Hematopoietic multipotent progenitor cell treated with erythropoietin and hydrocortisone succinate and interleukin-3 and kit ligand, for 8 days (in vitro differentiated cells): ENCODE results near the gene IL1RL1.
"Not testable (repeated sequence)": the region's sequence is repeated elsewhere in the genome, so short reads cannot be mapped to it uniquely, and the experiment has no call there.

Source experiments
- DNase-seq: peaks from one replicate; pipeline ENCODE4 v3.0.0-alpha.2; 2015

The IL1RL1 gene

GRCh38 chr2:102294802-102295489 is 16.4 kb upstream of the IL1RL1 start:
- DNase-seq: no peak

DNA sequence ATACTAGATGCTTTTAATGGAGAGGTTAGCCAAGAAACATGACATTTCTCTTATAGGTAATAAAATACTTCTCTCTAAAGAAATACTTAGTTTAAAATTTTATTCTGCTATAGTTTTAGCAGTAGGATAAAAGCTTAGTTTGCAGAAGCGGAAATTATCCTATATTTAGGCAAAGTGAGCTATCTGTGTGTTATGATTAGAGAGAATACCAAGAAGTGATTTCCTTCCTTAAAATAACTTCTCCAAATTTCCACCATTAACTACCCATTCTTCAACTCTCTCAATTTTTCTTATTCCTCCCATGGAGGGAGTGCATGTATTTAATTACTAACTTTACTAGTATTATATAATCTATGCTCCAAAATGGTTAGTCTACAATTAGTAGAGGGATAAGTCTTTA is 15.8 kb upstream of the IL1RL1 start:
- DNase-seq: no peak

DNA sequence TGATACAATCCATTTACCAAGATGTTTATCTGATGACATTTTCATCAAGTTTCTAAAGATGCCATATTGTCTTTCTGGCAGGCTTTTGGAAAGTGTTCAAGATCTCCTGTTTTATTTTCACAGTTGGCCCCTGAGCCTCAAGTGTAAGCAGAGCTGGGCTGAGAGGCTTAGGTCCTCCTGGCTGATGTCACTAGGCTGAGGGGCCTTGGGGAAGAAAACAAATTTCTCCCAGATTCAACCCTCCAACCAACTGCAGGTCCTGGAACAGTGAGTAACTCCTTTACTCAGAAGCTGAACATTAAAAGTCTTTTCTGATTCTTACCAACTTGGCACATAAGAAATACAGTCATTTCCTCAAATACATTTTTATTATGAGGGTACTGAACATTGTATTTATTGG is 14.9 kb upstream of the IL1RL1 start:
- no peak for DNase-seq

DNA sequence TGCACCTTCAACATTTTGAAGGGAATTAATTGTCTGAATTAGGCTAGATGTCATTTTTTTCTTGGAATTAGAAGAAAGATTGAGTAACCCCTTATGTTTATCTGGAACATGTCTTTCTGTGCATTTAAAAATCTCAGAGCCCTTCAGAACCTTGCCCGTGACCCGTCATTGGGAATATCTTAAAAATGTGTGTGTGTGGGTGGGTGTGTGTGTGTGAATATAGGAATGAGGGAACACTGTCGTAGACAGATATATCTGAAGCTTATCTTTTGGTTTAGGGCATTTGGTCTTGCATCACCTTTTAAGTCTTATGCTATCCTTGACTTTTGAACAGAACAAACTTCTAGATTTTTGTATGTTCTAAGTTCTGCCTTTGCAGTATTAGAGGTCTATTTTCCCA is 13.5 kb upstream of the IL1RL1 start:
- DNase-seq: no peak

DNA sequence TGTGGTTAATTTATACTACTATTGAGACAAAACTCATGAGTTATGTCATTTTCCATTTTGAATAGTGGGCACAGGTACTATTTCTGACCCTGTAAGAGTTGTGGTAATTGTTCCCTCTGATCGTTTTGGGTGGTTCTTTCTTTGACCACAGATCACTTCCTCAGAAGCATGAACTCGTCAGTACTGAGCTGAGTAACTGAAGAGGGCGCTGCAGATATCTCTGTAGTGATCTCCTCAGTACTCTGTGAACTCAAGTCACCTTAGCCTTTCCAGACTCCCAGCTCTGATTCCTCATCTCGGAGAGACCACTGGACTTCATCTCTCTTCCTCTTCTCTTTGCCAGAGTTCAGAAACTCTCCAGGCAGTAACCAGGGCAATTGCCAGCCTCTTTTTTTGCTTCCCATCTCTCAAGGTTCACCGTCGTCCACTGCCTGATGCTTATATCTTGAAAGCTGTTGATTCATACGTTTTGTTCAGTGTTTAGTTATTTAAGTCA is 9.4 kb upstream of the IL1RL1 start:
- DNase-seq: peak; percentile 53

DNA sequence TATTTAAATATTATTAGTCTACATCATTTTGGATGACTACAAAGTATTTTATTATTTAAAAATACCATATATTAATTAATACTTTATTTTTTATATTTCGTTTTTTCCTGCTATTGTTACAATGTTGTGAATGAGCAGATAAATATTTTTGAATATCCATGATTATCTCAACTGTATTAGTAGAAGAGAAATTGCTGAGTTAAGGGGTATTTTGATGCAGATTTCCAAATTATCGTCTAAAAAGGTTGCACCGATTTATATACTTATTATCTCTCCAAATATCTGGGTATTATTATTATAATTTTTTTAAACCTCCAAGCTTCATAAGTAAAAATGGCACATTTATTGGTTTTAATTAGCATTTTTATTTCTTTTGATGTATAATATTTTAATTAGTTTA is 8.9 kb upstream of the IL1RL1 start:
- DNase-seq: no peak

DNA sequence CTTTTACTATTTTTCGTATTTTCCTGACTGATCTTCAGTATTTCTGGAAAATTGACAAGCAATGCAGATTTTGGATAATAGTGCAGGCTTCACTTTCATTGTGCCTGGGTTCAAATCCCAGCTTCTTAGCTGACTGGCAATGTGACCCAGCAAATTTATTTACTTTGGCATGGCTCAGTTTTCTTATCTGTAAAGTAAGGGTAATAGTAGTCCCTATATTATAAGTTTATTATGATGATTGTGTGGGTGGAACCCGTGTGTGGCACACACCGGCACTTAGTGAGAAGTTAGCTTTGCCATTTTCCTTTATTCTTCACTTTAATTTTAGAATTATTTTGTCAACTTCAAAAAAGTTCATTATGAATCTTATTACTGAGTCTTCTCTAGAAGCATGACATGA is 7.8 kb upstream of the IL1RL1 start:
- DNase-seq: no peak

DNA sequence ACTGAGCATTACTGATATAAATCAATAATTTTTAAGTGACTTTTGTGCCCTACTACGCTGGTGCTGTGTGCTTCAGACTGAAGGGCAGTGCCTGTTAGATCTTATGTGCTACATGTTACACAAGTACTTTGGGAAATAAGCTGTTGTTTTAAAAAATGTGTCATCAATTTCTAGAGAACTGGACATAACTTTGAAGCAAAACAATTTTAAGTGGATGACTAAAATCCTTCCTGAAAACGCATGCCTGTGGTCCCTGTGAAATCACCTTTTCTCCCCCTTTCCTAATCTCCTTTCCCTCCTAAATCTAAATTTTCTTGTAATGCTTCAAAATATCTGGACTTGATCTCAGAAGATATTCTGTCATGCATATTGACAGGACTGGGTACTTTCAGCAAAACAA is 7.1 kb upstream of the IL1RL1 start:
- no peak for DNase-seq

- no peak for DNase-seq
Observed at GRCh38 chr2:102304711-102305611, 6.4 kb upstream of the IL1RL1 start.

DNA sequence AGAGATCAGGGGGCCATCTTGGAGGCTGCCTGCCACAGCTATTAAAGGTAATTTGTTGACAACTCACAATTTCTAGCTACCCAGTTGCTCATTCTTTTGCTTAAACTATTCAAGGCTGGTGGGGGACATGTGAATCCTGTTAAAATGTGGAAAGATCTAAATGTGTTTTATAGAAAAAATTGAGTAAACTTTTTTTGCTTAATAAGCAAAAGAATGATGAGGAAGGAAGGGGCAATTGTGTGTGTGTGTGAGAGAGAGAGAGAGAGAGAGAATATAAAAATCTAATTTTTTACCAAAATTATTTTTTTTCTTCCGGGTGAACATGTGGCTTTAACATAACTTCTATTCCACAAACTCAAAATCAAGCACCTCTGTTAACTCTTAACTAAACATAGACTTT is 5.2 kb upstream of the IL1RL1 start:
- no peak for DNase-seq

- no peak for DNase-seq
Observed at GRCh38 chr2:102313025-102313424, 1.7 kb downstream of the IL1RL1 start.

DNA sequence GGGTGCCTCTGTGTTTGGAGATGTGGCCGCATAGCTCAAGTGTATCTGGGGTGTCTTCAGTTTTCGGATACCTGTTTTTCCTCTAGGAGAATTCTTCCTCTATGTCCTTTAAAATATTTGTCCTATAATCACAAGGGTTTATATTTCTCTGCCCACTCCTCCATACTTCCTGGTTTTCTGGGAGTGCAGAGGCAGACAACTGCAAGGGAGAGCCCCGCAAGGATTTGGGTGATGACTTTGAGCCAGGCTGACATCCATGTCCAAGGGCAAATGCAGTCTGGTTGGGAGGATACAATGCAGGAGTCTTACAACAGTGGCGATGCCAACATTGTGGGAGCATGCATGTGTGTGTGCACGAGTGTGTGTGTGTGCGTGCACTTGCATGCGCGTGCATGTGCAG is 2.1 kb downstream of the IL1RL1 start:
- DNase-seq: no peak

- no peak for DNase-seq
Observed at GRCh38 chr2:102313950-102314349, 2.6 kb downstream of the IL1RL1 start.

DNA sequence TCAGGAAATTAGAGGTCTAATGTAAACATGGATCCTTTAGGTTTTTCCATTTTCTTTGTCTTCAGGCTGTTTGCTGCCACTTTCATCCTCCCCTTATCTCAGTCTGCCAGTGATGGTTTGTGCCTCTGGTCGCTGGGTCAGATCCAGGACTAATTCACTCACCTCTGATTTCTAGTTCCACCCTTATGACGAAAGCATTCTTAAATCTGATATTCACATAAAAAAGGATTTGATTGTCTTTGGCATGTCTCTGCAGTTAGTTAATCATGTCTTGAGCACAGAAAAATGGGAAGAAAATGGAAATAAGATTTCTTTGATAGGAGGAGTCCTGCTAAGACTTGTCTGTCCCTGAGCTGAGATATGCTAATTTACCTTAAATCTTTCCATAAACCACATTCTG is 4.6 kb downstream of the IL1RL1 start:
- DNase-seq: peak; percentile 59

DNA sequence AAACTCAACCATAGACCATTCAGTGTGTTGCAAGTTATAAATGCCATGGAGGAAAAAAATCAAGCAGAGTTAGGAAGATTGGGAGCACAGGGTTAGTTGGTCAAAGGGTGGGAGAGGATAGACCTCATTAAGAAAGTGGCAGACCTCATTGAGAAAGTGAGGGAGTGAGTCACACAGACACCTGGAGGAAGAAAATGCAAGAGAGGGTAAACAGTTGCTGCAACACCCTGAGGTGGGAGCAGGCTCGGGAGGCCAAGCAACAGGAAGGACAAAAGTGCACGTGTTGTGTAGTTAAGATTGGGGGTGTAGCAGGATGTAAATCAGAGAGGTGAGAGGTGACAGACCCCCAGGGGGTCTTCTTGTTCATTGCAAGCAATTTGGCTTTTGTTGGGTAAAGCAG is 6.4 kb downstream of the IL1RL1 start:
- DNase-seq: no peak

DNA sequence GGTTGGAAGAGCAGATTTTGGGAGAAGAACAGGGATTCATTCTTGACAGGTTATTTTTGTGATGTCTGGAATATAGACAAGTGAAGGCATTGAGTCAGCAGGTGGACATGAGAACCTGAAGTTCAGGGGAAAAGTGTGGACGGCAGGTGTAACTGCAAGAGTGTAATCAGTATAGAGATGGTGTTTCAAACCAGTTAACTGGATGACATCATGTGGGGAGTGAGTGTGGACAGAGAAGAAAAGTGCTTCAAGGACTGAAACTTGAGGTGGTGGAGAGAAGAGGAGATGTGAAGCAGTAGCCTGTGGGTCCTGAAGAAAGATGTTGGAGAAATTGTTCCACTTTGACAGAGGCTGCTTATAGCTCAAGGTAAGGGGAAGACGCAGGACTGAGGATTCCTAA is 7.1 kb downstream of the IL1RL1 start:
- DNase-seq: no peak

GRCh38 chr2:102321941-102322719 is 10.8 kb downstream of the IL1RL1 start:
- no peak for DNase-seq

DNA sequence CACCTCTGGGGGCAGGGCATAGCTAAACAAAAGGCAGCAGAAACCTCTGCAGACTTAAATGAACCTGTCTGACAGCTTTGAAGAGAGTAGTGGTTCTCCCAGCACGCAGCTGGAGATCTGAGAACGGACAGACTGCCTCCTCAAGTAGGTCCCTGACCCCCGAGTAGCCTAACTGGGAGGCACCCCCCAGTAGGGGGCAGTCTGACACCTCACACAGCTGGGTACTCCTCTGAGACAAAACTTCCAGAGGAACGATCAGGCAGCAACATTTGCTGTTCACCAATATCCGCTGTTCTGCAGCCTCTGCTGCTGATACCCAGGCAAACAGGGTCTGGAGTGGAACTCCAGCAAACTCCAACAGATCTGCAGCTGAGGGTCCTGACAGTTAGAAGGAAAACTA is 13.6 kb downstream of the IL1RL1 start:
- not testable (repeated sequence) for DNase-seq

GRCh38 chr2:102331311-102331980 is 20.1 kb downstream of the IL1RL1 start:
- no peak for DNase-seq

DNA sequence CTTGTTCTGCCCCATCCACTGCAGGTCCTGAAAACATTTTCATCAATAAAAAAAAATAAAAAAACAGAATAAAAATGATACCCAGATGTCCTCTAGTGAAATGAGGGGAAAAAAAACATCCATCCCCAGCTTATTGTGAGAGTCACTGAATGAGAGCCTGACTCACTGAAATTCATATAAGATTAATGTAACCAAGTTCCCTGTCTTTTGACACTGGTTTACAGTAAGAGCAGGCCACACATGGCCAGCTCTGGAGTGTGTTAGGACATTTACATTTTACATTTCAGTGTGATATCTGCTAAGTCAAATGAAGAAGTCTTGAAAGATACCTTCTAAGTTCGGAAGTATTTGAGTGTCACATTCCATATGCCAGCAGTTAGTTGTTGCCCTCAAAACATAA is 23.1 kb downstream of the IL1RL1 start:
- DNase-seq: no peak

GRCh38 chr2:102335871-102336366 is 24.6 kb downstream of the IL1RL1 start:
- peak; percentile 95 for DNase-seq

GRCh38 chr2:102336502-102336945 is 25.2 kb downstream of the IL1RL1 start:
- DNase-seq: no peak

- DNase-seq: no peak
Observed at GRCh38 chr2:102337012-102337411, 25.6 kb downstream of the IL1RL1 start.
